BE2C (cell line): ENCODE results near the gene ALAD.
"Not testable (repeated sequence)": the region's sequence is repeated elsewhere in the genome, so short reads cannot be mapped to it uniquely, and the experiment has no call there.

Experiments
- DNase-seq: peaks from one replicate; pipeline ENCODE4 v3.0.0-alpha.2; 2020
- H3K27me3 ChIP-seq: fragments of 250-450 bp; sonication (Bioruptor Pico); 2 replicates; pipeline ENCODE4 v1.5.1; 2020; ENCODE audit warnings: mild to moderate bottlenecking
- H3K36me3 ChIP-seq: fragments of 250-450 bp; sonication (Bioruptor Pico); 2 replicates; pipeline ENCODE4 v1.5.1; 2020; ENCODE audit warnings: mild to moderate bottlenecking
- H3K4me1 ChIP-seq: fragments of 250-450 bp; sonication (Bioruptor Pico); 2 replicates; pipeline ENCODE4 v1.5.1; 2020
- H3K4me3 ChIP-seq: 2 replicates; pipeline ENCODE4 v1.5.1; 2011; ENCODE audit warnings: low read depth, low read length
- H3K9me3 ChIP-seq: fragments of 250-450 bp; sonication (Bioruptor Pico); 2 replicates; pipeline ENCODE4 v1.5.1; 2020
- TF ChIP-seq, protein P1 (sequence below): IDR thresholded peaks from 2 replicates; pipeline ENCODE4 v1.5.1; 2012; ENCODE audit warnings: mild to moderate bottlenecking, low read depth, low read length

ALAD gene

GRCh38 chr9:113417370-113417769, 16.3 kb upstream of the ALAD start:
- TF ChIP-seq, protein P1, sequence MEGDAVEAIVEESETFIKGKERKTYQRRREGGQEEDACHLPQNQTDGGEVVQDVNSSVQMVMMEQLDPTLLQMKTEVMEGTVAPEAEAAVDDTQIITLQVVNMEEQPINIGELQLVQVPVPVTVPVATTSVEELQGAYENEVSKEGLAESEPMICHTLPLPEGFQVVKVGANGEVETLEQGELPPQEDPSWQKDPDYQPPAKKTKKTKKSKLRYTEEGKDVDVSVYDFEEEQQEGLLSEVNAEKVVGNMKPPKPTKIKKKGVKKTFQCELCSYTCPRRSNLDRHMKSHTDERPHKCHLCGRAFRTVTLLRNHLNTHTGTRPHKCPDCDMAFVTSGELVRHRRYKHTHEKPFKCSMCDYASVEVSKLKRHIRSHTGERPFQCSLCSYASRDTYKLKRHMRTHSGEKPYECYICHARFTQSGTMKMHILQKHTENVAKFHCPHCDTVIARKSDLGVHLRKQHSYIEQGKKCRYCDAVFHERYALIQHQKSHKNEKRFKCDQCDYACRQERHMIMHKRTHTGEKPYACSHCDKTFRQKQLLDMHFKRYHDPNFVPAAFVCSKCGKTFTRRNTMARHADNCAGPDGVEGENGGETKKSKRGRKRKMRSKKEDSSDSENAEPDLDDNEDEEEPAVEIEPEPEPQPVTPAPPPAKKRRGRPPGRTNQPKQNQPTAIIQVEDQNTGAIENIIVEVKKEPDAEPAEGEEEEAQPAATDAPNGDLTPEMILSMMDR = no peak
- Histone ChIP-seq H3K4me3 (no peak overlapping the region), H3K4me1 (no peaks in the 10 kb centered on the region), H3K27me3 (no peaks in the 10 kb centered on the region), H3K36me3 (no peaks in the 10 kb centered on the region), H3K9me3 (no peaks in the 10 kb centered on the region)
- DNase-seq = no peak

GRCh38 chr9:113416149-113416721, 15.2 kb upstream of the ALAD start:
- Histone ChIP-seq H3K4me1 (no peaks in the 10 kb centered on the region), H3K27me3 (no peaks in the 10 kb centered on the region), H3K9me3 (no peaks in the 10 kb centered on the region), H3K4me3 (no peak overlapping the region), H3K36me3 (no peaks in the 10 kb centered on the region)
- no peak for DNase-seq
- TF ChIP-seq, protein P1 = no peak

- Histone ChIP-seq H3K27me3 (no peaks in the 10 kb centered on the region), H3K4me3 (peak within 1 kb of the TSS; percentile 98), H3K36me3 (peaks cover 28% of the 10 kb centered on the region), H3K9me3 (no peaks in the 10 kb centered on the region), H3K4me1 (no peaks in the 10 kb centered on the region)
- peak; percentile 96 for DNase-seq
- TF ChIP-seq, protein P1 = no peak
Observed at GRCh38 chr9:113410207-113410864, 9.3 kb upstream of the ALAD start, which contains the start of the genes C9orf43 and POLE3. Gene C9orf43, plus strand, starts transcription at chr9:113410747. Its CDS starts 2,747 bp downstream, at chr9:113413494. Gene POLE3, minus strand, starts transcription at chr9:113410675. Its CDS starts 382 bp downstream, at chr9:113410293.

GRCh38 chr9:113409883-113410206, 8.8 kb upstream of the ALAD start:
- no peaks in the 10 kb centered on the region for H3K4me1 ChIP-seq
- DNase-seq = no peak
- TF ChIP-seq, protein P1 = no peak

GRCh38 chr9:113409481-113409880, 8.4 kb upstream of the ALAD start:
- H3K27me3 ChIP-seq = no peaks in the 10 kb centered on the region
- TF ChIP-seq, protein P1 = no peak
- no peaks in the 10 kb centered on the region for H3K4me1 ChIP-seq
- H3K36me3 ChIP-seq = peaks cover 28% of the 10 kb centered on the region
- no peak for DNase-seq
- no peaks in the 10 kb centered on the region for H3K9me3 ChIP-seq
- H3K4me3 ChIP-seq = peak overlapping the region; percentile 98

More at GRCh38 chr9:113409883-113410206, 8.8 kb upstream of the ALAD start:
- Histone ChIP-seq H3K27me3 (no peaks in the 10 kb centered on the region), H3K9me3 (no peaks in the 10 kb centered on the region), H3K4me3 (peak overlapping the region; percentile 98), H3K36me3 (peaks cover 28% of the 10 kb centered on the region)

DNA sequence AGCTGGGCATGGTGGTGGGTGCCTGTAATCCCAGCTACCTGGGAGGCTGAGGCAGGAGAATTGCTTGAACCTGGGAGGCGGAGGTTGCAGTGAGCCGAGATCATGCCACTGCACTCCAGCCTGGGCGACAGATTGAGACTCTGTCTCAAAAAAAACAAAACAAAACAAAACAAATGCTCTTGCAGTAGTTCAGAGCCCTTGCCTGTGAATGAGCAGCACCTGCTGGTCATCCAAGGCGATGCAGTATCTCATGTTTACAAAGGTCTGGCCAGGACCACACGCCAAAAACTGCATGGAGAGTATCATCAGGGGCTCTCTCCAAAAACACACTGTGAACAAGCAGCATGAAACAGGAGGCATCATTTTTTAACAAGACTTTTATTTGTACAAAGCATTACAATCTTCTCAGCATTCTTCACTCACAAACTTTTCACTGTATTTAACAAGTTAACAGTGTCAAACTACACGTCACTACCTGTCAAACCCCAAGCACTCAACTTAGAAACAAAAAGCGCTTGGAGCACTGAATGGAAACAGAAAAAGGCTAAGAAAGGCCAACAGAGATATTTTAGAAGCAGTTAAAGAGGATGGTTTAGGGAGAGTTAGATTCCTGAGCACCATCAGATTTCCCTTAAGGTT, 5.9 kb upstream of the ALAD start:
- TF ChIP-seq, protein P1 = peak; percentile 83
- DNase-seq = peak; percentile 73
- peaks cover 28% of the 10 kb centered on the region for H3K36me3 ChIP-seq
- H3K27me3 ChIP-seq, H3K9me3 ChIP-seq, H3K4me3 ChIP-seq, H3K4me1 ChIP-seq: not testable (repeated sequence)

- not testable (repeated sequence) for H3K4me1 ChIP-seq, H3K9me3 ChIP-seq, DNase-seq, H3K4me3 ChIP-seq, H3K27me3 ChIP-seq
- peaks cover 28% of the 10 kb centered on the region for H3K36me3 ChIP-seq
Observed at GRCh38 chr9:113406353-113406752, 5.3 kb upstream of the ALAD start.
